H1 (cell line): ENCODE measurements around the gene PTPRD. TPM values are rescaled to one million over a fixed set of nuclear protein-coding genes. Genes with fewer than 3 reads are reported as not detected.

Experiments used
- polyA plus RNA-seq, 7 experiments: library from polyadenylated mRNA; depleted of rRNA in 3 of 7; stranded (reverse) in 5 of 7; unstranded in 2 of 7; fragments of >200 nt in 5 of 7; fragments of 200-250 nt in 2 of 7; gene quantifications; 1 replicate in 5 of 7; 2 replicates in 1 of 7; 4 replicates in 1 of 7; pipeline versions ENCODE4 v1.2.1 to v1.2.3, GENCODE V29; 2011 to 2013; ENCODE audit warnings: missing spikeins in 2 of 7, mixed read lengths in 2 of 7
- total RNA-seq: library from RNA; stranded (reverse); fragmentation: NEBNext Ultra II Directional; extraction: Animal tissue kit (Norgen Biotek cat#: 25700); gene quantifications from 2 replicates; pipeline ENCODE4 v1.2.1, GENCODE V29; 2021
- TF ChIP-seq, protein P1 (sequence below): fragments of 300-600 bp; sonication (generic); IDR thresholded peaks from 2 replicates; pipeline ENCODE4 v1.7.1; 2012; ENCODE audit warnings: low read length, moderate library complexity, mild to moderate bottlenecking, inconsistent platforms; ENCODE audit not compliant: insufficient replicate concordance

Gene PTPRD
- total and polyA plus RNA-seq, 2 of the 8 experiments (the other 6 are each of a cell fraction or from before 2014, with no cell fraction given), result 17.2 to 77.0 TPM

DNA sequence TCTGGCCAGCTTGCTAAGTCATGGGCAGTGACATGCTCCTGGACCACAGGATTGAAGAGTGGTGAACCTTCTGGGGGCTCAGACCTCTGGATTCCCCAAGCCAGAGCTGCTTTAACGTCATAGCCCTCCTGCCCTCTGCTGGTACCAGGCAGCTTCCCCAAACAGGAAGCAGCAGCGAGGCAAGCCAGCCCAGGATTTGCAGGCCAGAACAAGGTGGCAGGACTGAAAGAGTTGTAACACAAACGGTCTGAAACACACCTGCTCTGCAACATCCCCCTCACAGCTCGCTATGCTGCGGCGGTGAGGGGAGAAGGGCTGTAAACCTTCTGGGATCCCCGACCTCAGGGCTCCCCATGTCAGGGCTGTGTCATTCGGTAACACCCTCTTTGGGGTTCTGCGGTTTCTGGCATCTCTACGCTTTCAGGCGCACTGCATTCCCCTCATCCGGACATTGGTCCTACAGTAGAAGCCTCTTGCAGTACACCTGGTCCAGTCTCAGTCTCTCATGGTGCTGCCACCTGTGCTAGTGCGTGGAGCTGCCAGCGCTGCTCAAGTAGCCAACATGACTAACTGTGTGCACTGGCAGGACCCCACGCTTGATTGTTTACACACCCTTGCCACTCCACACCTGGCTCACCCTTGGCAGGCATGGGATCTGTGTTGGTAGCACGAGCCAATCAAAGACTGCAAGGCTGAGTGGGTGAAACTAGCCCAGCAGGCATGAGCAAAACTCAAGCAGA is 893.3 kb downstream of the PTPRD start (continued):
- TF ChIP-seq, protein P1, sequence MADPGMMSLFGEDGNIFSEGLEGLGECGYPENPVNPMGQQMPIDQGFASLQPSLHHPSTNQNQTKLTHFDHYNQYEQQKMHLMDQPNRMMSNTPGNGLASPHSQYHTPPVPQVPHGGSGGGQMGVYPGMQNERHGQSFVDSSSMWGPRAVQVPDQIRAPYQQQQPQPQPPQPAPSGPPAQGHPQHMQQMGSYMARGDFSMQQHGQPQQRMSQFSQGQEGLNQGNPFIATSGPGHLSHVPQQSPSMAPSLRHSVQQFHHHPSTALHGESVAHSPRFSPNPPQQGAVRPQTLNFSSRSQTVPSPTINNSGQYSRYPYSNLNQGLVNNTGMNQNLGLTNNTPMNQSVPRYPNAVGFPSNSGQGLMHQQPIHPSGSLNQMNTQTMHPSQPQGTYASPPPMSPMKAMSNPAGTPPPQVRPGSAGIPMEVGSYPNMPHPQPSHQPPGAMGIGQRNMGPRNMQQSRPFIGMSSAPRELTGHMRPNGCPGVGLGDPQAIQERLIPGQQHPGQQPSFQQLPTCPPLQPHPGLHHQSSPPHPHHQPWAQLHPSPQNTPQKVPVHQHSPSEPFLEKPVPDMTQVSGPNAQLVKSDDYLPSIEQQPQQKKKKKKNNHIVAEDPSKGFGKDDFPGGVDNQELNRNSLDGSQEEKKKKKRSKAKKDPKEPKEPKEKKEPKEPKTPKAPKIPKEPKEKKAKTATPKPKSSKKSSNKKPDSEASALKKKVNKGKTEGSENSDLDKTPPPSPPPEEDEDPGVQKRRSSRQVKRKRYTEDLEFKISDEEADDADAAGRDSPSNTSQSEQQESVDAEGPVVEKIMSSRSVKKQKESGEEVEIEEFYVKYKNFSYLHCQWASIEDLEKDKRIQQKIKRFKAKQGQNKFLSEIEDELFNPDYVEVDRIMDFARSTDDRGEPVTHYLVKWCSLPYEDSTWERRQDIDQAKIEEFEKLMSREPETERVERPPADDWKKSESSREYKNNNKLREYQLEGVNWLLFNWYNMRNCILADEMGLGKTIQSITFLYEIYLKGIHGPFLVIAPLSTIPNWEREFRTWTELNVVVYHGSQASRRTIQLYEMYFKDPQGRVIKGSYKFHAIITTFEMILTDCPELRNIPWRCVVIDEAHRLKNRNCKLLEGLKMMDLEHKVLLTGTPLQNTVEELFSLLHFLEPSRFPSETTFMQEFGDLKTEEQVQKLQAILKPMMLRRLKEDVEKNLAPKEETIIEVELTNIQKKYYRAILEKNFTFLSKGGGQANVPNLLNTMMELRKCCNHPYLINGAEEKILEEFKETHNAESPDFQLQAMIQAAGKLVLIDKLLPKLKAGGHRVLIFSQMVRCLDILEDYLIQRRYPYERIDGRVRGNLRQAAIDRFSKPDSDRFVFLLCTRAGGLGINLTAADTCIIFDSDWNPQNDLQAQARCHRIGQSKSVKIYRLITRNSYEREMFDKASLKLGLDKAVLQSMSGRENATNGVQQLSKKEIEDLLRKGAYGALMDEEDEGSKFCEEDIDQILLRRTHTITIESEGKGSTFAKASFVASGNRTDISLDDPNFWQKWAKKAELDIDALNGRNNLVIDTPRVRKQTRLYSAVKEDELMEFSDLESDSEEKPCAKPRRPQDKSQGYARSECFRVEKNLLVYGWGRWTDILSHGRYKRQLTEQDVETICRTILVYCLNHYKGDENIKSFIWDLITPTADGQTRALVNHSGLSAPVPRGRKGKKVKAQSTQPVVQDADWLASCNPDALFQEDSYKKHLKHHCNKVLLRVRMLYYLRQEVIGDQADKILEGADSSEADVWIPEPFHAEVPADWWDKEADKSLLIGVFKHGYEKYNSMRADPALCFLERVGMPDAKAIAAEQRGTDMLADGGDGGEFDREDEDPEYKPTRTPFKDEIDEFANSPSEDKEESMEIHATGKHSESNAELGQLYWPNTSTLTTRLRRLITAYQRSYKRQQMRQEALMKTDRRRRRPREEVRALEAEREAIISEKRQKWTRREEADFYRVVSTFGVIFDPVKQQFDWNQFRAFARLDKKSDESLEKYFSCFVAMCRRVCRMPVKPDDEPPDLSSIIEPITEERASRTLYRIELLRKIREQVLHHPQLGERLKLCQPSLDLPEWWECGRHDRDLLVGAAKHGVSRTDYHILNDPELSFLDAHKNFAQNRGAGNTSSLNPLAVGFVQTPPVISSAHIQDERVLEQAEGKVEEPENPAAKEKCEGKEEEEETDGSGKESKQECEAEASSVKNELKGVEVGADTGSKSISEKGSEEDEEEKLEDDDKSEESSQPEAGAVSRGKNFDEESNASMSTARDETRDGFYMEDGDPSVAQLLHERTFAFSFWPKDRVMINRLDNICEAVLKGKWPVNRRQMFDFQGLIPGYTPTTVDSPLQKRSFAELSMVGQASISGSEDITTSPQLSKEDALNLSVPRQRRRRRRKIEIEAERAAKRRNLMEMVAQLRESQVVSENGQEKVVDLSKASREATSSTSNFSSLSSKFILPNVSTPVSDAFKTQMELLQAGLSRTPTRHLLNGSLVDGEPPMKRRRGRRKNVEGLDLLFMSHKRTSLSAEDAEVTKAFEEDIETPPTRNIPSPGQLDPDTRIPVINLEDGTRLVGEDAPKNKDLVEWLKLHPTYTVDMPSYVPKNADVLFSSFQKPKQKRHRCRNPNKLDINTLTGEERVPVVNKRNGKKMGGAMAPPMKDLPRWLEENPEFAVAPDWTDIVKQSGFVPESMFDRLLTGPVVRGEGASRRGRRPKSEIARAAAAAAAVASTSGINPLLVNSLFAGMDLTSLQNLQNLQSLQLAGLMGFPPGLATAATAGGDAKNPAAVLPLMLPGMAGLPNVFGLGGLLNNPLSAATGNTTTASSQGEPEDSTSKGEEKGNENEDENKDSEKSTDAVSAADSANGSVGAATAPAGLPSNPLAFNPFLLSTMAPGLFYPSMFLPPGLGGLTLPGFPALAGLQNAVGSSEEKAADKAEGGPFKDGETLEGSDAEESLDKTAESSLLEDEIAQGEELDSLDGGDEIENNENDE, result no peak
- TF ChIP-seq, all 59 proteins: peak for 2
